Astrocyte (in vitro differentiated cells and primary cell): Measurements from ENCODE around the gene SH3BP1.

Experiments
- EZH2 ChIP-seq: IDR thresholded peaks from 2 replicates; pipeline ENCODE4 v1.6.1; 2012; ENCODE audit warnings: mild to moderate bottlenecking, low read length, inconsistent platforms; ENCODE audit not compliant: insufficient read depth
- TF ChIP-seq, protein P1 (sequence below): IDR thresholded peaks from 2 replicates; pipeline ENCODE4 v1.5.1; 2011; ENCODE audit warnings: low read depth, mild to moderate bottlenecking, inconsistent platforms, low read length, moderate library complexity; ENCODE audit not compliant: insufficient read depth

DNA sequence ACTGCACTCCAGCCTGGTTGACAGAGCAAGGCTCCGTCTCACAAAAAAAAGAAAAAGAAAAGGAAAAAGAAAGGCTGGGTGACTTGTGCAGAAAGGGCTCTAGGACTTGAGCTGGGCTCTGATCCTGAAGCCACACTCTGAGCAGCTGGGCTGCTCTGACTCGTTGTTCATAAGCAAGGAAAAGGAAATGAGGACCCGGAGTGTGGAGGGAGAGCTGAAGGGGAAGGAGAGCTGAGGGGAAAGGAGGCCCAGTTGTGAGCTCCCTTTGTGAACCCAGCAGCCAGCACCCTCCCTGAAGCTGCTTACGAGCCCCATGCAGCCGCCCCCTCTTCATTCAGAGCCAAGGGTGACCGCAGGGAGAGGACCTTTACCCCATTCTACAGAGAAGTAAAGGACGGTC lies 12.3 kb upstream of the SH3BP1 start:
- TF ChIP-seq, protein P1, sequence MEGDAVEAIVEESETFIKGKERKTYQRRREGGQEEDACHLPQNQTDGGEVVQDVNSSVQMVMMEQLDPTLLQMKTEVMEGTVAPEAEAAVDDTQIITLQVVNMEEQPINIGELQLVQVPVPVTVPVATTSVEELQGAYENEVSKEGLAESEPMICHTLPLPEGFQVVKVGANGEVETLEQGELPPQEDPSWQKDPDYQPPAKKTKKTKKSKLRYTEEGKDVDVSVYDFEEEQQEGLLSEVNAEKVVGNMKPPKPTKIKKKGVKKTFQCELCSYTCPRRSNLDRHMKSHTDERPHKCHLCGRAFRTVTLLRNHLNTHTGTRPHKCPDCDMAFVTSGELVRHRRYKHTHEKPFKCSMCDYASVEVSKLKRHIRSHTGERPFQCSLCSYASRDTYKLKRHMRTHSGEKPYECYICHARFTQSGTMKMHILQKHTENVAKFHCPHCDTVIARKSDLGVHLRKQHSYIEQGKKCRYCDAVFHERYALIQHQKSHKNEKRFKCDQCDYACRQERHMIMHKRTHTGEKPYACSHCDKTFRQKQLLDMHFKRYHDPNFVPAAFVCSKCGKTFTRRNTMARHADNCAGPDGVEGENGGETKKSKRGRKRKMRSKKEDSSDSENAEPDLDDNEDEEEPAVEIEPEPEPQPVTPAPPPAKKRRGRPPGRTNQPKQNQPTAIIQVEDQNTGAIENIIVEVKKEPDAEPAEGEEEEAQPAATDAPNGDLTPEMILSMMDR = no peak
- TF ChIP-seq EZH2 = no peak
